Mammary epithelial cell (primary cell): ENCODE measurements around the gene ELK4.

Source experiments
- EZH2 ChIP-seq: IDR thresholded peaks from 2 replicates; pipeline ENCODE4 v1.6.1; 2012; ENCODE audit warnings: low read length, inconsistent platforms, borderline replicate concordance
- TF ChIP-seq, protein P1 (sequence below), 2 donors: IDR thresholded peaks in 1 of 2; conservative IDR thresholded peaks in 1 of 2; 2 replicates each; pipeline ENCODE4 v1.5.1; 2011 to 2012; ENCODE audit warnings: inconsistent platforms in 2 of 2, low read length in 2 of 2, mild to moderate bottlenecking in 2 of 2, control low read depth in 1 of 2, low read depth in 1 of 2; ENCODE audit not compliant: insufficient read depth in 1 of 2; ENCODE audit errors: extremely low read depth in 1 of 2

DNA sequence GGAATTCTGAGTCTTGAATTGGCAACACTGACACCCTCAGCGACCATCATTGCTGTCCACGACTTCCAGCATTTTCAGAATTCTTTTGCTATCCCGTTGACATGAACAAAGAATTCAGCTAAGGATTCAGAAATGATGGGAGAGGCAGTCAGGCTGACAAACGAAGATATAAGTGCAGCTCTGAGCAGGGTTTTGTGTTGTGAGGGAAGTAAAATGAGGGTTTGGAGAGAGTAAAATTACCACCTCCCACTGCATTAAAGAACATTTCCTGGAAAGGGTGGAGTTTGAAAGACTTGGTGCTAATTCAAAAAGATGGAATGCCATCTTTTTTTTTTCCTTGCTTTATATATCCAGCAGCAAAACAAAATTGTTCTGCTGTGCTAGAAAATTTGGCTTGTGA, 4.9 kb upstream of the ELK4 start:
- TF ChIP-seq, protein P1, sequence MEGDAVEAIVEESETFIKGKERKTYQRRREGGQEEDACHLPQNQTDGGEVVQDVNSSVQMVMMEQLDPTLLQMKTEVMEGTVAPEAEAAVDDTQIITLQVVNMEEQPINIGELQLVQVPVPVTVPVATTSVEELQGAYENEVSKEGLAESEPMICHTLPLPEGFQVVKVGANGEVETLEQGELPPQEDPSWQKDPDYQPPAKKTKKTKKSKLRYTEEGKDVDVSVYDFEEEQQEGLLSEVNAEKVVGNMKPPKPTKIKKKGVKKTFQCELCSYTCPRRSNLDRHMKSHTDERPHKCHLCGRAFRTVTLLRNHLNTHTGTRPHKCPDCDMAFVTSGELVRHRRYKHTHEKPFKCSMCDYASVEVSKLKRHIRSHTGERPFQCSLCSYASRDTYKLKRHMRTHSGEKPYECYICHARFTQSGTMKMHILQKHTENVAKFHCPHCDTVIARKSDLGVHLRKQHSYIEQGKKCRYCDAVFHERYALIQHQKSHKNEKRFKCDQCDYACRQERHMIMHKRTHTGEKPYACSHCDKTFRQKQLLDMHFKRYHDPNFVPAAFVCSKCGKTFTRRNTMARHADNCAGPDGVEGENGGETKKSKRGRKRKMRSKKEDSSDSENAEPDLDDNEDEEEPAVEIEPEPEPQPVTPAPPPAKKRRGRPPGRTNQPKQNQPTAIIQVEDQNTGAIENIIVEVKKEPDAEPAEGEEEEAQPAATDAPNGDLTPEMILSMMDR (conservative IDR thresholded peaks at IDR 0.05 in 1 of 2, IDR thresholded peaks at IDR 0.05 in 1 of 2; ENCODE audit: extremely low read depth in 1 of 2, insufficient read depth in 1 of 2, low read depth in 1 of 2, low read length in 2 of 2), result no peak
- no peak for TF ChIP-seq EZH2
